Vagina (tissue), 2 donors: ENCODE measurements around the gene LZTR1. TPM values are rescaled to one million over a fixed set of nuclear protein-coding genes. Genes with fewer than 3 reads are reported as not detected.

Source experiments
- DNase-seq, 2 donors: peaks; one replicate each; pipeline ENCODE4 v3.0.0-alpha.2; 2017; ENCODE audit errors: extremely low spot score in 2 of 2
- H3K27ac ChIP-seq: fragments of 200-600 bp; sonication (generic); one replicate; pipeline ENCODE4 v1.5.1; 2019
- H3K27me3 ChIP-seq: fragments of 200-600 bp; sonication (generic); one replicate; pipeline ENCODE4 v1.5.1; 2019
- H3K36me3 ChIP-seq, 2 donors: fragments of 200-600 bp; sonication (generic); one replicate each; pipeline ENCODE4 v1.5.1; 2017 to 2019
- H3K4me1 ChIP-seq: fragments of 200-600 bp; sonication (generic); one replicate; pipeline ENCODE4 v1.5.1; 2019
- H3K4me3 ChIP-seq, 2 donors: fragments of 200-600 bp; sonication (generic); 1 replicate in 1 of 2; 2 replicates in 1 of 2; pipeline ENCODE4 v1.5.1; 2016 to 2019
- H3K9me3 ChIP-seq: fragments of 200-600 bp; sonication (generic); one replicate; pipeline ENCODE4 v1.5.1; 2019
- POLR2A ChIP-seq, 2 donors: fragments of 450-650 bp; IDR thresholded peaks; one replicate each; pipeline ENCODE4 v1.6.1; 2017; ENCODE audit warnings: antibody characterized with exemption in 2 of 2, mild to moderate bottlenecking in 2 of 2, moderate library complexity in 2 of 2
- POLR2AphosphoS5 ChIP-seq, 2 donors: sonication (generic); formaldehyde crosslinking; IDR thresholded peaks; one replicate each; pipeline ENCODE4 v1.9.0; 2017; ENCODE audit warnings: antibody characterized with exemption in 2 of 2, mild to moderate bottlenecking in 2 of 2, low read depth in 1 of 2; ENCODE audit not compliant: insufficient read depth in 1 of 2
- intact Hi-C: fragments of 100-400 bp; cut with DNase I; formaldehyde crosslinking; loops from one replicate; pipeline ENCODE4 v1.15.1; 2023
- total RNA-seq: library from RNA; depleted of rRNA; stranded (reverse); fragments of >200 nt; gene quantifications from one replicate; pipeline ENCODE4 v1.2.3, GENCODE V29; 2016
- TF ChIP-seq, protein P1 (sequence below), 3 experiments: fragments of 450-650 bp in 2 of 3; fragments of 200-600 bp in 1 of 3; sonication (generic) in 1 of 3; IDR thresholded peaks; one replicate each; pipeline ENCODE4 v1.5.1; 2017 to 2019; ENCODE audit warnings: antibody characterized with exemption in 3 of 3, mild to moderate bottlenecking in 2 of 3, moderate library complexity in 2 of 3

LZTR1 gene
- total RNA-seq, 1 donor from 2014 or later: 61.9 TPM

DNA sequence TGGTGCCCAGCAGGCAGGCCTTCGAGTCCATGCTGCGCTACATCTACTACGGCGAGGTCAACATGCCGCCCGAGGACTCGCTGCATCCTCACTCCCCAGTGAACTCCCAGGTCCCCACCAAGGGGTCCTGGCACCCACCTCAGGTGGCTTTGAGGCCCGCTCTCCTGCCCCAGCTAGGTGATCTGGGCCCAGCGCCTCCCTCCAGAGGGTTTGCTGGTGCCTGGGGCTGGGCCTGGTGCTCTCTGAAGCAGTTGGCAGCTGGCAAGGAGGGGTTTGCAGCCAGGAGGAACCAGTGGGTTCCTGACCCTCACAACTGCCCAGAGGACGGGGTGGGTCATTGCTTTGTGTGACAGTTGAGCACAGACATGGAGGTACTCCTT lies 13.9 kb downstream of the LZTR1 start:
- H3K27ac ChIP-seq: no peak overlapping the region
- TF ChIP-seq, protein P1, sequence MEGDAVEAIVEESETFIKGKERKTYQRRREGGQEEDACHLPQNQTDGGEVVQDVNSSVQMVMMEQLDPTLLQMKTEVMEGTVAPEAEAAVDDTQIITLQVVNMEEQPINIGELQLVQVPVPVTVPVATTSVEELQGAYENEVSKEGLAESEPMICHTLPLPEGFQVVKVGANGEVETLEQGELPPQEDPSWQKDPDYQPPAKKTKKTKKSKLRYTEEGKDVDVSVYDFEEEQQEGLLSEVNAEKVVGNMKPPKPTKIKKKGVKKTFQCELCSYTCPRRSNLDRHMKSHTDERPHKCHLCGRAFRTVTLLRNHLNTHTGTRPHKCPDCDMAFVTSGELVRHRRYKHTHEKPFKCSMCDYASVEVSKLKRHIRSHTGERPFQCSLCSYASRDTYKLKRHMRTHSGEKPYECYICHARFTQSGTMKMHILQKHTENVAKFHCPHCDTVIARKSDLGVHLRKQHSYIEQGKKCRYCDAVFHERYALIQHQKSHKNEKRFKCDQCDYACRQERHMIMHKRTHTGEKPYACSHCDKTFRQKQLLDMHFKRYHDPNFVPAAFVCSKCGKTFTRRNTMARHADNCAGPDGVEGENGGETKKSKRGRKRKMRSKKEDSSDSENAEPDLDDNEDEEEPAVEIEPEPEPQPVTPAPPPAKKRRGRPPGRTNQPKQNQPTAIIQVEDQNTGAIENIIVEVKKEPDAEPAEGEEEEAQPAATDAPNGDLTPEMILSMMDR (IDR thresholded peaks at IDR 0.05): no peak
- no peak for TF ChIP-seq POLR2A (IDR thresholded peaks at IDR 0.05)
- TF ChIP-seq POLR2AphosphoS5 (IDR thresholded peaks at IDR 0.05; ENCODE audit: insufficient read depth in 1 of 2, low read depth in 1 of 2): no peak
- H3K36me3 ChIP-seq: peaks cover 0 to 48% of the 10 kb centered on the region in 2 donors
- no peak overlapping the region for H3K4me3 ChIP-seq
- H3K9me3 ChIP-seq: no peaks in the 10 kb centered on the region
- intact Hi-C loops: no loop called here
- no peak for DNase-seq
- peaks cover 18% of the 10 kb centered on the region for H3K4me1 ChIP-seq
- no peaks in the 10 kb centered on the region for H3K27me3 ChIP-seq

DNA sequence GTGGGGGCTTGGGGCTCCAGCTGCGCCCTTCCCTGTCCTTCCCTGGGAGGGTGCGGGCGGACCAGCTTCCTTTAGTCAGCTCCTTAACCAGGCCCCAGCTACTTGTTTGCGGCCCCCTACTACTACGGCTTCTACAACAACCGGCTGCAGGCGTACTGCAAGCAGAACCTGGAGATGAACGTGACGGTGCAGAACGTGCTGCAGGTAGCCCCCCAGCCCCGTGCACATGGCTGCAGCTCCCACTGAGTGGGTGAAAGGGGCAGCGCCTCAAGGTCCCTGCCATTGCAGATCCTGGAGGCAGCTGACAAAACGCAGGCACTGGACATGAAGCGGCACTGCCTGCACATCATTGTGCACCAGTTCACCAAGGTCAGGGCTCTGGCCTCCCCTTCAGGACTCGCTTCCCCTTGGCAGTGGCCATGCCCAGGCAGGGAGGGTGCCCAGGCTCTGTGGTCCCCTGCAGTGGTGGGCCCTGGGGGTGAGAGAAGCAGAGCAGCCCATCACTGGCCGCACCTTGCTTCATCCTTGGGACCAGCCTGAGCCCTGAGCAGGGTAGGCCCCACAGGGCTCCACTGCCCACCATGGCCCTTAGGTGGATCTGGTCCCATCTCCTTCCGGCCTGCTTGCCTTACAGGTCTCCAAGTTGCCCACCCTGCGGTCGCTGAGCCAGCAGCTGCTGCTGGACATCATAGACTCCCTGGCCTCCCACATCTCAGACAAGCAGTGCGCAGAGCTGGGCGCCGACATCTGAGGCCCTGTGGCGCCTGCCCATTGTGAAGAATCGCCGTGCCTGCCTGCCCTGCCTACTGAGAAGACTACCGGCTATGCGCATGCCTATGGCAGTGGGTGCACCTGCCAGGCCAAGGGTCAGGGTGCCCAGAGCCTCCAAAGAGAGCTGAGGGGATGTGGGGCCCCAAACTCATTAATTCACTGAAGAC lies 14.8 kb downstream of the LZTR1 start:
- intact Hi-C loops: no loop called here
- Histone ChIP-seq H3K9me3 (no peaks in the 10 kb centered on the region), H3K27me3 (no peaks in the 10 kb centered on the region), H3K27ac (no peak overlapping the region), H3K4me1 (peaks cover 22% of the 10 kb centered on the region), H3K36me3 (peaks cover 0 to 44% of the 10 kb centered on the region in 2 donors), H3K4me3 (no peak overlapping the region)
- TF ChIP-seq, protein P1 (IDR thresholded peaks at IDR 0.05): no peak
- no peak for TF ChIP-seq POLR2AphosphoS5 (IDR thresholded peaks at IDR 0.05; ENCODE audit: insufficient read depth in 1 of 2, low read depth in 1 of 2)
- TF ChIP-seq POLR2A (IDR thresholded peaks at IDR 0.05): no peak
- no peak for DNase-seq

DNA sequence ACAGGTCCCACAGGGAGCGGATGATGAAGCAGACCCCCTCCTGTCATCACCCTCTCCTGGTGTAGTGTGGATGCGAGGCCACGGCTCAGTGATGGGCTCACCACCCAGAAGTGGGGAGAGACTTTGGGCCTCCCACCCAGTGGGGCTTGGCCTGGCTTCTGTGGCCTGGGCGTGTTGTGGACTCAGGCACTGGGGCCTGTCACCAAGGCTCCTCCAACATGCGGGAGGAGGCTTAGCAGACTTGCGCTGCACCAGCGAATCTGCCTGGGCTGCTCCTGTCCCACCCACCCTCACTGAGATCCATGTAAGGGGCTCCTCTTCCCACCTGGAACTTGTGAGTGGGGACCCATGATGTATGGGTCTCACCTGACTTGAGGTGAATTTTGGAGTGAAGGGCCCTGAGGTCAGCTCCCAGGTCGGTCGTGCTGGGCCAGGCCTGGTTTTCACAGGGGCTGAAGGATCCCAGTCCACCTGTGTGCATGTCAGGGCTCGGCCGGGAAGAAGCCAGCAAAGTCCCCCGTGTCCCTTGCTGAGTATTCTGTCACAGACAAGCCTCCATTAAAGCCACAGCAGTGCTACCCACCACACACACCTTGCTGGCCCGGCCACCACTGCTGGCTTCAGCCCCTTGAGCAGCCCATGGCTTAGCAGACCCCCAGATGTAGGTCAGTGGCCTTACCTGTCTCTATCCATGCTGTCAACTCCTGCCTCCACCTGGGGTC lies 15.6 kb downstream of the LZTR1 start:
- H3K4me1 ChIP-seq: peaks cover 23% of the 10 kb centered on the region
- no peak overlapping the region for H3K27ac ChIP-seq
- peaks cover 0 to 35% of the 10 kb centered on the region in 2 donors for H3K36me3 ChIP-seq
- no peak overlapping the region for H3K4me3 ChIP-seq
- H3K27me3 ChIP-seq: no peaks in the 10 kb centered on the region
- TF ChIP-seq, protein P1 (IDR thresholded peaks at IDR 0.05): no peak
- TF ChIP-seq POLR2A (IDR thresholded peaks at IDR 0.05) (no peak), POLR2AphosphoS5 (IDR thresholded peaks at IDR 0.05; ENCODE audit: insufficient read depth in 1 of 2, low read depth in 1 of 2) (no peak)
- no peak for DNase-seq
- intact Hi-C loops: no loop called here
- H3K9me3 ChIP-seq: no peaks in the 10 kb centered on the region

DNA sequence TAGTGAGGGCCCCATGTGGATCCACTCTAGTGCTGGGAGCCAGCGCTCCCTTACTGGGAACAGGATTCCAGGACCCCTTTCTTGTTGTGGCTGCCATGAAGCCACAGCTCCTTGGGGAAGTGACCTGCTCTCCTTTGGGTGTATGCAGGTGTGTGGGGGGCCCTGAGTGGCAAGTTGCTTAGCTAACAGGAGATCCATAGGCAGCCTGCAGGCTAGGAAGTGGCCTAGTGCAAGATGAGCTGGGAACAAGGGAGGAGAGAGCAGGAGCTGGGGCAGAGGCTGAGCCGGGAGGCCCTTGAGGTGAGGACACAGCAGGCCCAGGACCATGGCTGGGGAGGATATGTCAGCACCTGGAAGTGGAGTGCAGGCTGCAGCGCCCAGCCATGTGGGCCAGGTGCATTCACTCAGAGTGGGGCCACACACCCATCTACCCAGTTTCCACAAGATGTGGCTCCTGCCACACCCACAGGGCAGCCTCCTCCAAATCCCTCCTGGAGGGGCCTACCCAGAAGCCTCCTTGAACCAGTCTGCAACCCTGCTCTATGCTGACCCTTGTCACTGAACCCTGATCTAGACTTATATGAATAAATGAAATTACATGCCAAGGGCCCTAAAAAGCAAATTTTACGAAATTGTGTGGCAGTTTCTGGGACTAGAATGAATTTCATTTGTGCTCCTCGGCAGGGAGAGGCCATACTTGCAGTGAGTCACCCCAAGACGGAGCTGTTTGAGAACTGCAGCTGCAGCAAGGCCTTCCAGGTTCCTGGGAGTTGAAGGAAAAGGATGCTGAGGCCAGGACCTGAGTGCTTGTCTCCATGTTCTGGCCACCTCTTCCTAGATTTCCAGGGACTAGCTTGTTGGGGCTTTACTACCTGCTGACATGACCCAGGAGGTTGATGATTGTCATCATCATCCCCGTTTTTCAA lies 16.6 kb downstream of the LZTR1 start:
- Histone ChIP-seq H3K4me1 (peaks cover 33% of the 10 kb centered on the region), H3K9me3 (no peaks in the 10 kb centered on the region), H3K36me3 (peaks cover 0 to 32% of the 10 kb centered on the region in 2 donors), H3K27ac (no peak overlapping the region), H3K27me3 (no peaks in the 10 kb centered on the region), H3K4me3 (no peak overlapping the region)
- DNase-seq: no peak
- intact Hi-C loops: no loop called here
- no peak for TF ChIP-seq POLR2AphosphoS5 (IDR thresholded peaks at IDR 0.05; ENCODE audit: insufficient read depth in 1 of 2, low read depth in 1 of 2)
- TF ChIP-seq, protein P1 (IDR thresholded peaks at IDR 0.05): no peak
- no peak for TF ChIP-seq POLR2A (IDR thresholded peaks at IDR 0.05)
